SK-N-MC (cell line): ENCODE data around the gene DNAJC27.

Experiments
- DNase-seq: peaks from one replicate; pipeline ENCODE4 v3.0.0-alpha.2; 2011; ENCODE audit warnings: low read depth, low spot score
- H3K27ac ChIP-seq: fragments of 200-600 bp; sonication (generic); 2 replicates; pipeline ENCODE4 v1.5.1; 2016; ENCODE audit warnings: mixed run types
- H3K36me3 ChIP-seq: fragments of 200-600 bp; sonication (generic); 2 replicates; pipeline ENCODE4 v1.6.1; 2017; ENCODE audit warnings: antibody characterized with exemption, low read length, mixed read lengths; ENCODE audit not compliant: insufficient read depth
- H3K4me3 ChIP-seq: fragments of 200-600 bp; sonication (generic); 2 replicates; pipeline ENCODE4 v1.5.1; 2016
- H3K9ac ChIP-seq: fragments of 200-600 bp; sonication (generic); 2 replicates; pipeline ENCODE4 v1.8.0; 2017; ENCODE audit warnings: mixed run types, mixed read lengths; ENCODE audit not compliant: insufficient read length
- H3K9me3 ChIP-seq: fragments of 200-600 bp; sonication (generic); 2 replicates; pipeline ENCODE4 v1.6.1; 2017; ENCODE audit warnings: low read depth, mild to moderate bottlenecking, antibody characterized with exemption, low read length, moderate library complexity, mixed read lengths
- EZH2 ChIP-seq: fragments of 200-600 bp; sonication (generic); IDR thresholded peaks from one replicate; pipeline ENCODE4 v1.6.1; 2017; ENCODE audit warnings: antibody characterized with exemption
- FOXP2 ChIP-seq: optimal IDR thresholded peaks from 2 replicates; pipeline ENCODE3; 2011; ENCODE audit warnings: mild to moderate bottlenecking, moderate library complexity; ENCODE audit not compliant: insufficient read depth; ENCODE audit errors: extremely low read length, control extremely low read depth
- POLR2AphosphoS5 ChIP-seq: IDR thresholded peaks from 2 replicates; pipeline ENCODE4 v1.6.1; 2012; ENCODE audit warnings: mild to moderate bottlenecking, low read depth, low read length, borderline replicate concordance

DNAJC27 gene

GRCh38 chr2:24978661-24979060 lies 6.9 kb upstream of the DNAJC27 start:
- no peak for DNase-seq
- no peak overlapping the region for H3K4me3 ChIP-seq
- TF ChIP-seq EZH2 (no peak), POLR2AphosphoS5 (no peak), FOXP2 (no peak)
- H3K9ac ChIP-seq = no peak overlapping the region
- no peaks in the 10 kb centered on the region for H3K36me3 ChIP-seq
- no peak overlapping the region for H3K27ac ChIP-seq
- H3K9me3 ChIP-seq = no peaks in the 10 kb centered on the region

- no peak overlapping the region for H3K9ac ChIP-seq
- H3K4me3 ChIP-seq = no peak overlapping the region
- H3K9me3 ChIP-seq = no peaks in the 10 kb centered on the region
- TF ChIP-seq EZH2 (no peak), FOXP2 (no peak), POLR2AphosphoS5 (no peak)
- H3K27ac ChIP-seq = no peak overlapping the region
- DNase-seq = no peak
- H3K36me3 ChIP-seq = no peaks in the 10 kb centered on the region
Measured at GRCh38 chr2:24977631-24978030, 5.9 kb upstream of the DNAJC27 start.

GRCh38 chr2:24973812-24974211 lies 2.1 kb upstream of the DNAJC27 start:
- Histone ChIP-seq H3K4me3 (no peak overlapping the region), H3K9me3 (no peaks in the 10 kb centered on the region), H3K9ac (peak overlapping the region; percentile 56), H3K27ac (no peak overlapping the region), H3K36me3 (no peaks in the 10 kb centered on the region)
- DNase-seq = no peak
- no peak for TF ChIP-seq FOXP2
- TF ChIP-seq POLR2AphosphoS5 = no peak
- no peak for TF ChIP-seq EZH2

GRCh38 chr2:24972315-24972961 lies 683 bp upstream of the DNAJC27 start:
- H3K9ac ChIP-seq = peak overlapping the region; percentile 97
- no peak for DNase-seq
- TF ChIP-seq EZH2 (no peak), FOXP2 (no peak), POLR2AphosphoS5 (no peak)
- no peaks in the 10 kb centered on the region for H3K9me3 ChIP-seq
- peak overlapping the region; percentile 86 for H3K27ac ChIP-seq
- no peaks in the 10 kb centered on the region for H3K36me3 ChIP-seq
- H3K4me3 ChIP-seq = peak overlapping the region; percentile 91

GRCh38 chr2:24971286-24971535 lies 544 bp downstream of the DNAJC27 start:
- DNase-seq = no peak
- peaks cover 6% of the 10 kb centered on the region; the same call in 1 of the 2 replicates for H3K36me3 ChIP-seq
- H3K27ac ChIP-seq = peak overlapping the region; percentile 88
- TF ChIP-seq FOXP2 (no peak), POLR2AphosphoS5 (no peak), EZH2 (no peak)
- peak overlapping the region; percentile 97 for H3K9ac ChIP-seq
- H3K4me3 ChIP-seq = peak overlapping the region; percentile 91
- H3K9me3 ChIP-seq = no peaks in the 10 kb centered on the region

GRCh38 chr2:24970483-24971285 lies 1.1 kb downstream of the DNAJC27 start:
- H3K36me3 ChIP-seq = peaks cover 10% of the 10 kb centered on the region; the same call in 1 of the 2 replicates
- no peaks in the 10 kb centered on the region for H3K9me3 ChIP-seq
- H3K4me3 ChIP-seq = peak overlapping the region; percentile 91
- H3K27ac ChIP-seq = no peak overlapping the region
- TF ChIP-seq FOXP2 (no peak), EZH2 (no peak), POLR2AphosphoS5 (no peak)
- DNase-seq = no peak
- peak overlapping the region; percentile 97 for H3K9ac ChIP-seq

- no peaks in the 10 kb centered on the region for H3K9me3 ChIP-seq
Measured at GRCh38 chr2:24969784-24970183, 2.0 kb downstream of the DNAJC27 start.

GRCh38 chr2:24961903-24962302 lies 9.9 kb downstream of the DNAJC27 start:
- Histone ChIP-seq H3K27ac (no peak overlapping the region), H3K9ac (no peak overlapping the region), H3K36me3 (peaks cover 32% of the 10 kb centered on the region), H3K9me3 (no peaks in the 10 kb centered on the region), H3K4me3 (no peak overlapping the region)
- DNase-seq = no peak
- TF ChIP-seq EZH2 (no peak), POLR2AphosphoS5 (no peak), FOXP2 (no peak)

More at GRCh38 chr2:24969784-24970183, 2.0 kb downstream of the DNAJC27 start:
- H3K9ac ChIP-seq = no peak overlapping the region
- DNase-seq = no peak
- no peak for TF ChIP-seq FOXP2
- no peak for TF ChIP-seq EZH2
- TF ChIP-seq POLR2AphosphoS5 = no peak
- no peak overlapping the region for H3K4me3 ChIP-seq
- no peak overlapping the region for H3K27ac ChIP-seq
- H3K36me3 ChIP-seq = peaks cover 11% of the 10 kb centered on the region; the same call in 1 of the 2 replicates

GRCh38 chr2:24959761-24960160 lies 12.0 kb downstream of the DNAJC27 start:
- H3K27ac ChIP-seq = no peak overlapping the region
- H3K36me3 ChIP-seq = peaks cover 45% of the 10 kb centered on the region
- H3K9ac ChIP-seq = no peak overlapping the region
- H3K9me3 ChIP-seq = no peaks in the 10 kb centered on the region
- H3K4me3 ChIP-seq = no peak overlapping the region
- TF ChIP-seq FOXP2 (no peak), EZH2 (no peak), POLR2AphosphoS5 (no peak)
- no peak for DNase-seq
